Stomach (tissue), 4 donors: ENCODE measurements around the gene THAP6.

Experiments
- CTCF ChIP-seq, 7 experiments: fragments of 450-650 bp in 4 of 7; fragments of 200-600 bp in 3 of 7; sonication (generic) in 3 of 7; IDR thresholded peaks; one replicate each; pipeline ENCODE4 v1.5.1; 2016 to 2019; ENCODE audit warnings: antibody characterized with exemption in 7 of 7, control low read depth in 2 of 7, mild to moderate bottlenecking in 1 of 7
- EP300 ChIP-seq: sonication (generic); formaldehyde crosslinking; IDR thresholded peaks from one replicate; pipeline ENCODE4 v1.6.1; 2017; ENCODE audit warnings: antibody characterized with exemption
- POLR2A ChIP-seq, 4 donors: fragments of 450-650 bp; IDR thresholded peaks; one replicate each; pipeline ENCODE4 v1.6.1; 2016; ENCODE audit warnings: antibody characterized with exemption in 4 of 4, control low read depth in 2 of 4, mild to moderate bottlenecking in 1 of 4, moderate library complexity in 1 of 4
- POLR2AphosphoS5 ChIP-seq, 3 donors: sonication (generic); formaldehyde crosslinking; IDR thresholded peaks; one replicate each; pipeline ENCODE4 v1.6.1; 2016; ENCODE audit warnings: antibody characterized with exemption in 3 of 3

GRCh38 chr4:75555294-75556164 is 41.3 kb downstream of the THAP6 start, which contains the start of gene ODAPH:
- no peak for TF ChIP-seq POLR2A (IDR thresholded peaks at IDR 0.05)
- no peak for TF ChIP-seq EP300
- TF ChIP-seq CTCF (IDR thresholded peaks at IDR 0.05) = no peak
- TF ChIP-seq POLR2AphosphoS5 (IDR thresholded peaks at IDR 0.05) = no peak
